HFFc6 (cell line): ENCODE measurements around the gene SIN3A. TPM values are rescaled to one million over a fixed set of nuclear protein-coding genes. Genes with fewer than 3 reads are reported as not detected.
"Not testable (repeated sequence)": the region's sequence is repeated elsewhere in the genome, so short reads cannot be mapped to it uniquely, and the experiment has no call there.

Experiments used
- DNase-seq: peaks from one replicate; pipeline ENCODE4 v3.0.0-alpha.2; 2018
- H3K27ac Mint-ChIP-seq: 2 replicates; pipeline ENCODE4 v1.8.0; 2020; ENCODE audit warnings: mild to moderate bottlenecking, mixed read lengths
- H3K27me3 Mint-ChIP-seq: 2 replicates; pipeline ENCODE4 v1.8.0; 2021; ENCODE audit warnings: mild to moderate bottlenecking, moderate library complexity, mixed read lengths; ENCODE audit not compliant: insufficient read depth
- H3K36me3 Mint-ChIP-seq: 2 replicates; pipeline ENCODE4 v1.8.0; 2021; ENCODE audit warnings: low read depth, mixed read lengths
- H3K4me1 Mint-ChIP-seq: 2 replicates; pipeline ENCODE4 v1.8.0; 2020; ENCODE audit warnings: low read depth, mixed read lengths
- H3K4me3 Mint-ChIP-seq: 2 replicates; pipeline ENCODE4 v1.8.0; 2020; ENCODE audit warnings: mild to moderate bottlenecking, moderate library complexity, mixed read lengths
- H3K9me3 Mint-ChIP-seq: 2 replicates; pipeline ENCODE4 v1.8.0; 2020; ENCODE audit warnings: mild to moderate bottlenecking, mixed read lengths
- total RNA-seq, 6 experiments: library from RNA; stranded (reverse); fragmentation: NEBNext Ultra II Directional; extraction: Animal tissue kit (Norgen Biotek cat#: 25700); gene quantifications; 2 replicates in 1 of 6; 3 replicates in 5 of 6; pipeline ENCODE4 v1.2.3, GENCODE V29; 2021
- TF ChIP-seq, protein P1 (sequence below): fragments of 200-600 bp; sonication (generic); IDR thresholded peaks from 2 replicates; pipeline ENCODE4 v1.5.0; 2021; ENCODE audit warnings: antibody characterized with exemption, mild to moderate bottlenecking

The SIN3A gene
- total RNA-seq, 6 experiments from 2014 or later = 36.6 to 49.3 (median 39.8) TPM

DNA sequence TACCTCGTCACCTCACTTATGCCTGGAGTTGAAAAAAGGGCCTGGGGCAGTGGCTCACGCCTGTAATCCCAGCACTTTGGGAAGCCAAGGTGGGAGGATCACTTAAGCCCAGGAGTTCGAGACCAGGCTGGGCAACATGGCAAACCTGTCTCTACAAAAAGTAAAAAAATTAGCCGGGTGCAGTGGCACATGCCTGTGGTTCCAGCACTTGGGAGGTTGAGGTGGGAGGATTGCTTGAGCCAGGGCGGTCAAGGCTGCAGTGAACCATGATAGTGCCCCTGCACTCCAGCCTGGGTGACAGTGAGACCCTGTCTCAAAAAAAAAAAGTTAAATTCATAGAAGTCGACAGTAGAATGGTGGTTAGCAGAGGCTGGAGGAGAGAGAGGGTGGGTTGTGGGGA lies 109.3 kb downstream of the SIN3A start:
- H3K9me3 Mint-ChIP-seq = no peaks in the 10 kb centered on the region
- DNase-seq = no peak

DNA sequence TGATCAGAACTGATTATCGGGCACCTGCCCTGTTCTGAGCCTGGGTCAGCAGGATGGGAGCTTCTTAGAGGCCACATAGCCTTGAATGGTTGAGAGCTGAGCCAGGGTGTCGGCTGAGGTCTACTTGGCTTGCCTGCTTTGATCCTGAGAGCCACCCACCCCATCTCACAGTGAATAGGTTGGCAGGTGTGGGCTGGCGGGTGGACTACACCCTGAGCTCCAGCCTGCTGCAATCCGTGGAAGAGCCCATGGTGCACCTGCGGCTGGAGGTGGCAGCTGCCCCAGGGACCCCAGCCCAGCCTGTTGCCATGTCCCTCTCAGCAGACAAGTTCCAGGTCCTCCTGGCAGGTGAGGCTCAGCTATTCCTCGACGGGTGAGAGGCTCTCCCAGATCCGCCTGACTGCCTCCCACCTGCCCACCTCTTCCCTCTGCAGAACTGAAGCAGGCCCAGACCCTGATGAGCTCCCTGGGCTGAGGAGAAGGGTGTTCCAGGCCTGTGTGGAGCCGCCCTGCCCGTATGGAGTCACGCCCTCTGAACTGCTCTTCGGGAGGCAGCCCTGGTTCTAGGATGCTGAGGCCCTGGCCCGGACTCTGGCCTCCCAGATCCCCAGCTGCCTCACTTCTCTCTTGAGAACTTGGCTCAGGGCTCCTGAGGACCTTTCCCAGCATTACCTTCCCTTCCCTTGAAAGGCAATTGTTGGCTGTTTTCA lies 111.8 kb downstream of the SIN3A start:
- H3K27ac Mint-ChIP-seq = no peak overlapping the region
- peaks cover 19% of the 10 kb centered on the region for H3K4me1 Mint-ChIP-seq
- no peak overlapping the region for H3K4me3 Mint-ChIP-seq
- H3K27me3 Mint-ChIP-seq = peaks cover 12% of the 10 kb centered on the region
- TF ChIP-seq, protein P1, sequence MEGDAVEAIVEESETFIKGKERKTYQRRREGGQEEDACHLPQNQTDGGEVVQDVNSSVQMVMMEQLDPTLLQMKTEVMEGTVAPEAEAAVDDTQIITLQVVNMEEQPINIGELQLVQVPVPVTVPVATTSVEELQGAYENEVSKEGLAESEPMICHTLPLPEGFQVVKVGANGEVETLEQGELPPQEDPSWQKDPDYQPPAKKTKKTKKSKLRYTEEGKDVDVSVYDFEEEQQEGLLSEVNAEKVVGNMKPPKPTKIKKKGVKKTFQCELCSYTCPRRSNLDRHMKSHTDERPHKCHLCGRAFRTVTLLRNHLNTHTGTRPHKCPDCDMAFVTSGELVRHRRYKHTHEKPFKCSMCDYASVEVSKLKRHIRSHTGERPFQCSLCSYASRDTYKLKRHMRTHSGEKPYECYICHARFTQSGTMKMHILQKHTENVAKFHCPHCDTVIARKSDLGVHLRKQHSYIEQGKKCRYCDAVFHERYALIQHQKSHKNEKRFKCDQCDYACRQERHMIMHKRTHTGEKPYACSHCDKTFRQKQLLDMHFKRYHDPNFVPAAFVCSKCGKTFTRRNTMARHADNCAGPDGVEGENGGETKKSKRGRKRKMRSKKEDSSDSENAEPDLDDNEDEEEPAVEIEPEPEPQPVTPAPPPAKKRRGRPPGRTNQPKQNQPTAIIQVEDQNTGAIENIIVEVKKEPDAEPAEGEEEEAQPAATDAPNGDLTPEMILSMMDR = no peak
- DNase-seq = no peak
- H3K36me3 Mint-ChIP-seq = peaks cover 13% of the 10 kb centered on the region; the same call in 1 of the 2 replicates
- H3K9me3 Mint-ChIP-seq = no peaks in the 10 kb centered on the region

More for the DNA sequence above, 109.3 kb downstream of the SIN3A start:
- Mint-ChIP-seq H3K27me3 (peaks cover 5% of the 10 kb centered on the region), H3K4me1 (no peaks in the 10 kb centered on the region; the same call in 1 of the 2 replicates), H3K27ac (no peak overlapping the region), H3K36me3 (peaks cover 13% of the 10 kb centered on the region; the same call in 1 of the 2 replicates), H3K4me3 (no peak overlapping the region)
- TF ChIP-seq, protein P1 = no peak

DNA sequence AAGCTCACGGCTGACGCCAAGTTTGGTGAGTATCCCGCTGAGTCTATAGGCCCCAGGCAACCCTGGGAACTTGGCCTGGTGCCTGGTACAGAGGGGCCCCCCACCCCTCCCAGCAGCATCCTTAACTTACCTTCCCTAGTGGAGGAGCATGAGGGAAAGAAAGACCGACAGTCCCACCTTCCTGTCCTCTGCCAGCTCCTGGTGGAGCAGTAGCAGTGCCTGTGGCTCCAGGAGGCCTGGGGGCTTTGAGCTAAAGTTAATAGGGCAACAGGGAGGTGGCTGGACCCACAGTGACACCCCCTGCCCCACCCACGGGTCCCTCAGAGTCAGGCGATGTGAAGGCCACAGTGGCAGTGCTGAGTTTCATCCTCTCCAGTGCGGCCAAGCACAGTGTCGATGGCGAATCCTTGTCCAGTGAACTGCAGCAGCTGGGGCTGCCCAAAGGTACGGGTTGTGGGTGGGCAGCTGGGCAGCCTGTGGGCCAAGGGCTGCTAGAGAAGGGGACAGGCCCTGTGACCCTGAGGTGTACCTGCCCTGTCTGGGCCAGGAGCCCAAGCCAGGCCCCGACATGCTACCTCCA lies 112.7 kb downstream of the SIN3A start:
- Mint-ChIP-seq H3K9me3 (no peaks in the 10 kb centered on the region), H3K27me3 (peaks cover 12% of the 10 kb centered on the region), H3K4me1 (peaks cover 19% of the 10 kb centered on the region), H3K4me3 (no peak overlapping the region), H3K27ac (no peak overlapping the region), H3K36me3 (peaks cover 13% of the 10 kb centered on the region; the same call in 1 of the 2 replicates)
- DNase-seq = no peak
- TF ChIP-seq, protein P1 = no peak

DNA sequence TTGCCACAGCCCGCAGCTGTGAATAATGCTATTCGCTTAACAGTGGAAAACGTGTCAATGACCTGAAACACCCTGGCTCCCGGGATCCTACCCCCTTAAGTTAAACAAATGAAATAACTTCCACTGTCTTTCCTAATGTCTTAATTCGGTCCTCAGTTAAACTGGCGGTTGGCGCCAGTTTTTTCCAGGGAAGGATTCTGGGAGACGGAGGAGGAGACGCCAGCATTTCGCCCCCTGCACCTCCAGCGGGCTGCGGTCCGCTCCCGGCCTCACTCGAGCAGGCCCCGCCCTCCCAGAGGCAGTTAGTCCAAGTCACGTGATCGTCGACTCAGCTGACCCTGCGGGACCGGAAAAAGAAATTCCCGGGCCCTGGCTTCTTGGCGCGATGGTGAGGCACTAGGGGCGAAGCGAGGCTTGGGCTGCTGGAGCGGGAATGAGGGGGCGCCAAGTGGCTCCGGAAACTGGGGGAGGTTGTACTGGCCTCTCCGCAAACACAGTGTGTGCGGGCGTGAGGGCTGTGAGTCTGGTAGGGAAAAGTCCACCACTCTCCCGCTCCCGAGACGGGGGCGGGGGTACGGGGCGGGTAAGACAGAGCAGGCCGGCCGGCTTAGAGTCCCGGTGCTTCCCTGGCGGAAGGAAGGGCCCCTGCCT lies 115.7 kb downstream of the SIN3A start, which contains the start of gene COMMD4:
Gene COMMD4, plus strand, starts transcription at position 359 of the 651 bp plus-strand sequence. Its CDS starts 27 bp downstream, at position 386.
- H3K36me3 Mint-ChIP-seq = peaks cover 6% of the 10 kb centered on the region; the same call in 1 of the 2 replicates
- no peaks in the 10 kb centered on the region for H3K9me3 Mint-ChIP-seq
- H3K4me3 Mint-ChIP-seq = peak within 1 kb of the TSS; percentile 96
- DNase-seq = peak; percentile 96
- peaks cover 15% of the 10 kb centered on the region for H3K27me3 Mint-ChIP-seq
- TF ChIP-seq, protein P1 = no peak
- peak within 1 kb of the TSS; percentile 90 for H3K27ac Mint-ChIP-seq
- H3K4me1 Mint-ChIP-seq = peaks cover 19% of the 10 kb centered on the region

DNA sequence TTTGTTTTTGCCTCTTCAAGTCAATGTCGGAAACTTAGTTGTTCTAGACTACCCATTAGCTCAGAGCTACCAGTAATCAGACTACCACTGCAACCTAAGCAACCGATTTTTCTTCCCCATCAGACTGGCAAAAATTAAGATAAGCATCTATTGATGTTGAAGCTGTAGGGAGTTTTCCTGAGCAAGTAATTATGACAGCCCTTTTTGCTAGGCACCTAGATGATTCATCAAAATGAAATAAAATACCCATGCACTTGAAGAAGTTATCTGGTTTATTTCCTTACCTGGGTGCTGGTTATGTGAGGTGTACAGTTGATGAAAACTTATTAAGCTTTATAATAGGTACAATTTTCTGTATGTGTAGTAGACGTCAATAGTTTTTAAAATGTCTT lies 116.2 kb downstream of the SIN3A start:
- DNase-seq = no peak
- H3K27ac Mint-ChIP-seq = peak overlapping the region; percentile 90
- H3K36me3 Mint-ChIP-seq = 0 out of 2 replicates have a peak, but pooled peaks cover 4% of the 10 kb centered on the region
- TF ChIP-seq, protein P1 = no peak
- H3K27me3 Mint-ChIP-seq = peaks cover 17% of the 10 kb centered on the region
- H3K9me3 Mint-ChIP-seq = no peaks in the 10 kb centered on the region
- H3K4me1 Mint-ChIP-seq = peaks cover 19% of the 10 kb centered on the region
- peak overlapping the region; percentile 96 for H3K4me3 Mint-ChIP-seq

DNA sequence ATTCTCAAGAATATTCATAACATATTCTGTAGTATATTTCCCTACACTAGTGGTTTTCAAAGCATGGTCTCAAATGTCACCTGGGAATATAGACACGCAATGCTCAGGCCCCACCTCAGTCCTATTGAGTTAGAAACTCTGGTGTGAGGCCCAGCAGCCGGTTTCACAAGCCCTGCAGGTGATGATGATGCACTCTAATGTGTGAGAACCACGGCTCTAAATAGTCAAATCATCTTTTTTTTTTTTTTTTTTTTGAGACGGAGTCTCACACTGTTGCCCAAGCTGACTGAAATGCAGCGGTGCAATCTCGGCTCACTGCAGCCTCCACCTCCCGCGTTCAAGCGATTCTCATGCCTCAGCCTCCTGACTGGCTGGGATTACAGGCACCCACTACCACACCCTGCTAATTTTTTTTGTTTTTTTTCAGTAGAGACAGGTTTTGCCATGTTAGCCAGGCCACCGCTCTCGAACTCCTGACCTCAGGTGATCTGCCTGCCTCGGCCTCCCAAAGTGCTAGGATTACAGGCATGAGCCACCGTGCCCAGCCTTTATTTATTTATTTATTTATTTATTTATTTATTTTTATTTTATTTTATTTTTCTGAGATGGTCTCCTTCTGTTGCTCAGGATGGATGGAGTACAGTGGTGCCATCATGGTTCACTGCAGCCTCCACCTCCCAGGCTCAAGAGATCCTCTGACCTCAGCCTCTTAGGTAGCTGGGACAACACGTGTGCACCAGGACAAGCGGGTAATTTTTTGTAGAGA lies 117.7 kb downstream of the SIN3A start:
- H3K27me3 Mint-ChIP-seq = peaks cover 16% of the 10 kb centered on the region
- H3K36me3 Mint-ChIP-seq, H3K4me3 Mint-ChIP-seq, H3K9me3 Mint-ChIP-seq, DNase-seq, H3K27ac Mint-ChIP-seq: not testable (repeated sequence)
- peaks cover 19% of the 10 kb centered on the region for H3K4me1 Mint-ChIP-seq

DNA sequence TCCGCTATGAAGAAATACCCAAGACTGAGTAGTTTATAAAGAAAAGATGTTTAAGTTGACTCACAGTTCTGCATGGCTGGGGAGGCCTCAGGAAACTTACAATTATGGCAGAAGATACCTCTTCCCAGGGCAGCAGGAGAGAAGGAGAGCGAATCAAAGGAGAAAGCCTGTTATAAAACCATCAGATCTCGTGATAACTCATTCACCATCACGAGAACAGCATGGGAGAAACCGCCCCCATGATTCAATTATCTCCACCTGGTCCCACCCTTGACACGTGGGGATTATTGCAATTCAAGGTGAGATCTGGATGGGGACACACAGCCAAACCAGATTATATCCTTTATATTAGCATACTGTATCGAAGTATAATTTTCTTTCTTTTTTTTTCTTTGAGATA lies 119.4 kb downstream of the SIN3A start:
- peaks cover 19% of the 10 kb centered on the region for H3K27me3 Mint-ChIP-seq
- DNase-seq, H3K4me3 Mint-ChIP-seq, H3K9me3 Mint-ChIP-seq, H3K27ac Mint-ChIP-seq, H3K36me3 Mint-ChIP-seq: not testable (repeated sequence)
- peaks cover 18% of the 10 kb centered on the region for H3K4me1 Mint-ChIP-seq
